Mesenchymal stem cell (in vitro differentiated cells and primary cell): ENCODE data around the gene NUP214.

Experiments used
- DNase-seq: peaks from one replicate; pipeline ENCODE4 v3.0.0-alpha.2; 2013
- H2AFZ ChIP-seq: one replicate; pipeline ENCODE4 v1.6.1; 2013; ENCODE audit warnings: low read depth, mild to moderate bottlenecking, control low read depth, inconsistent platforms, low read length, moderate library complexity
- H2AK5ac ChIP-seq: 2 replicates; pipeline ENCODE4 v1.6.1; 2013; ENCODE audit warnings: low read length, moderate library complexity, mild to moderate bottlenecking, inconsistent platforms; ENCODE audit not compliant: severe bottlenecking
- H2BK120ac ChIP-seq: one replicate; pipeline ENCODE4 v1.6.1; 2013; ENCODE audit warnings: low read depth, mild to moderate bottlenecking, inconsistent platforms, low read length, moderate library complexity
- H2BK12ac ChIP-seq, 2 experiments: one replicate each; pipeline ENCODE4 v1.6.1; 2013; ENCODE audit warnings: inconsistent platforms in 2 of 2, low read length in 2 of 2, mild to moderate bottlenecking in 2 of 2, moderate library complexity in 2 of 2, control low read depth in 1 of 2
- H2BK15ac ChIP-seq: one replicate; pipeline ENCODE4 v1.6.1; 2013; ENCODE audit warnings: mild to moderate bottlenecking, low read depth, inconsistent platforms; ENCODE audit not compliant: poor library complexity, severe bottlenecking
- H2BK5ac ChIP-seq: 2 replicates; pipeline ENCODE4 v1.6.1; 2013; ENCODE audit warnings: low read depth, mild to moderate bottlenecking, low read length, control low read depth, inconsistent platforms; ENCODE audit not compliant: poor library complexity, severe bottlenecking
- H3K14ac ChIP-seq, 2 experiments: one replicate each; pipeline ENCODE4 v1.6.1; 2013; ENCODE audit warnings: inconsistent platforms in 2 of 2, low read length in 2 of 2, control low read depth in 1 of 2, mild to moderate bottlenecking in 1 of 2, moderate library complexity in 1 of 2
- H3K18ac ChIP-seq, 2 experiments: one replicate each; pipeline ENCODE4 v1.6.1; 2013; ENCODE audit warnings: inconsistent platforms in 2 of 2, low read length in 2 of 2, control low read depth in 1 of 2, low read depth in 1 of 2, mild to moderate bottlenecking in 1 of 2
- H3K23ac ChIP-seq, 2 experiments: one replicate each; pipeline ENCODE4 v1.6.1; 2013; ENCODE audit warnings: inconsistent platforms in 2 of 2, low read length in 2 of 2, mild to moderate bottlenecking in 2 of 2, moderate library complexity in 2 of 2, control low read depth in 1 of 2
- H3K27ac ChIP-seq: 2 replicates; pipeline ENCODE4 v1.5.1; 2013; ENCODE audit warnings: mild to moderate bottlenecking, moderate library complexity, low read length, control low read depth, inconsistent platforms; ENCODE audit not compliant: poor library complexity, severe bottlenecking
- H3K27me3 ChIP-seq, 2 experiments: 2 replicates each; pipeline versions ENCODE4 v1.6.1 to v1.7.0; 2013; ENCODE audit warnings: low read length in 2 of 2, mild to moderate bottlenecking in 2 of 2, moderate library complexity in 2 of 2, control low read depth in 1 of 2, inconsistent platforms in 1 of 2; ENCODE audit not compliant: control insufficient read depth in 1 of 2, insufficient read depth in 1 of 2
- H3K36me3 ChIP-seq, 2 experiments: 2 replicates each; pipeline versions ENCODE4 v1.6.1 to v1.7.0; 2013; ENCODE audit warnings: low read length in 2 of 2, control low read depth in 1 of 2, inconsistent platforms in 1 of 2, low read depth in 1 of 2, mild to moderate bottlenecking in 1 of 2; ENCODE audit not compliant: insufficient read depth in 2 of 2, control insufficient read depth in 1 of 2
- H3K4ac ChIP-seq, 2 experiments: one replicate each; pipeline ENCODE4 v1.6.1; 2013; ENCODE audit warnings: inconsistent platforms in 2 of 2, low read length in 2 of 2, mild to moderate bottlenecking in 2 of 2, moderate library complexity in 2 of 2, control low read depth in 1 of 2, low read depth in 1 of 2
- H3K4me1 ChIP-seq: 2 replicates; pipeline ENCODE4 v1.6.1; 2013; ENCODE audit warnings: low read depth, low read length, control low read depth; ENCODE audit not compliant: control insufficient read depth, insufficient read depth
- H3K4me2 ChIP-seq: 2 replicates; pipeline ENCODE4 v1.6.1; 2013; ENCODE audit warnings: low read length, mild to moderate bottlenecking, inconsistent platforms; ENCODE audit not compliant: poor library complexity, severe bottlenecking
- H3K4me3 ChIP-seq, 2 experiments: 2 replicates each; pipeline versions ENCODE4 v1.5.1 to v1.7.0; 2013; ENCODE audit warnings: low read length in 2 of 2, mild to moderate bottlenecking in 2 of 2, control low read depth in 1 of 2, low read depth in 1 of 2; ENCODE audit not compliant: insufficient read depth in 1 of 2
- H3K79me1 ChIP-seq: replicated peaks from 2 replicates; pipeline ENCODE4 v1.6.1; 2013; ENCODE audit warnings: mild to moderate bottlenecking, control low read depth, low read length, inconsistent platforms; ENCODE audit not compliant: poor library complexity, severe bottlenecking
- H3K9ac ChIP-seq: 2 replicates; pipeline ENCODE4 v1.7.0; 2013; ENCODE audit warnings: mild to moderate bottlenecking, low read length, moderate library complexity
- H3K9me3 ChIP-seq: 2 replicates; pipeline ENCODE4 v1.7.0; 2013; ENCODE audit warnings: mild to moderate bottlenecking, low read length; ENCODE audit not compliant: control insufficient read depth
- H4K8ac ChIP-seq: one replicate; pipeline ENCODE4 v1.6.1; 2013; ENCODE audit warnings: inconsistent platforms, mild to moderate bottlenecking, low read length, moderate library complexity
- H4K91ac ChIP-seq: one replicate; pipeline ENCODE4 v1.6.1; 2013; ENCODE audit warnings: mild to moderate bottlenecking, low read length, inconsistent platforms
- WGBS: methylation state at CpG from one replicate; pipeline ENCODE4 v1.1.7; 2013; ENCODE audit warnings: mixed read lengths; 5-methylcytosine and 5-hydroxymethylcytosine counted together

The NUP214 gene

GRCh38 chr9:131277910-131278701 lies 152.7 kb downstream of the NUP214 start:
- no peaks in the 10 kb centered on the region for H3K36me3 ChIP-seq
- H3K4me1 ChIP-seq = peaks cover 21% of the 10 kb centered on the region
- no peak overlapping the region for H3K14ac ChIP-seq
- H3K27ac ChIP-seq = no peak overlapping the region
- H3K18ac ChIP-seq = no peak overlapping the region
- peaks cover 55 to 70% of the 10 kb centered on the region in 2 experiments for H3K27me3 ChIP-seq
- H3K79me1 ChIP-seq = no peaks in the 10 kb centered on the region
- peak overlapping the region; percentile 51 to 65 for H3K4me3 ChIP-seq
- peak overlapping the region; percentile 91 for H3K4me2 ChIP-seq
- no peak overlapping the region for H2AK5ac ChIP-seq
- H3K4ac ChIP-seq = no peak overlapping the region
- H2BK12ac ChIP-seq = peak overlapping the region in 1 of 2 experiments; percentile 80
- no peak overlapping the region for H3K23ac ChIP-seq
- H2BK15ac ChIP-seq = no peak overlapping the region
- H3K9me3 ChIP-seq = no peaks in the 10 kb centered on the region
- H4K8ac ChIP-seq = no peak overlapping the region
- WGBS = 24% methylated on average over 31 of the region's 59 CpGs
- DNase-seq = peak; percentile 83
- H2AFZ ChIP-seq = peak overlapping the region; percentile 30
- peak overlapping the region; percentile 59 for H4K91ac ChIP-seq
- no peak overlapping the region for H2BK120ac ChIP-seq
- no peak overlapping the region for H3K9ac ChIP-seq
- H2BK5ac ChIP-seq = no peak overlapping the region

- Histone ChIP-seq H2BK15ac (no peak overlapping the region), H4K91ac (no peak overlapping the region), H2BK120ac (no peak overlapping the region), H3K79me1 (no peaks in the 10 kb centered on the region), H2BK12ac (no peak overlapping the region), H3K14ac (no peak overlapping the region), H3K36me3 (no peaks in the 10 kb centered on the region), H3K4ac (no peak overlapping the region), H3K18ac (no peak overlapping the region), H3K4me2 (no peak overlapping the region), H3K27me3 (peaks cover 61 to 72% of the 10 kb centered on the region in 2 experiments), H3K9ac (no peak overlapping the region), H3K4me3 (no peak overlapping the region), H2AFZ (no peak overlapping the region), H4K8ac (no peak overlapping the region), H3K4me1 (peaks cover 23% of the 10 kb centered on the region), H3K9me3 (no peaks in the 10 kb centered on the region), H2BK5ac (no peak overlapping the region), H3K23ac (no peak overlapping the region), H3K27ac (no peak overlapping the region), H2AK5ac (no peak overlapping the region)
- no peak for DNase-seq
- WGBS = 58% methylated on average over 9 of the region's 10 CpGs
Observed at GRCh38 chr9:131278702-131279111, 153.3 kb downstream of the NUP214 start.

GRCh38 chr9:131279196-131279862 lies 153.9 kb downstream of the NUP214 start:
- WGBS = 65% methylated on average over 11 of the region's 11 CpGs

GRCh38 chr9:131279863-131280570 lies 154.6 kb downstream of the NUP214 start:
- no peak overlapping the region for H3K23ac ChIP-seq
- DNase-seq = no peak
- H3K14ac ChIP-seq = no peak overlapping the region
- H3K4me3 ChIP-seq = no peak overlapping the region
- no peak overlapping the region for H3K27ac ChIP-seq
- H3K18ac ChIP-seq = no peak overlapping the region
- peaks cover 23% of the 10 kb centered on the region for H3K4me1 ChIP-seq
- H4K91ac ChIP-seq = no peak overlapping the region
- no peak overlapping the region for H2BK12ac ChIP-seq
- H2AK5ac ChIP-seq = no peak overlapping the region
- no peak overlapping the region for H3K4ac ChIP-seq
- H2BK120ac ChIP-seq = no peak overlapping the region
- no peak overlapping the region for H2AFZ ChIP-seq
- H3K36me3 ChIP-seq = no peaks in the 10 kb centered on the region
- WGBS = 76% methylated on average over 19 of the region's 19 CpGs
- H2BK5ac ChIP-seq = no peak overlapping the region
- no peak overlapping the region for H3K9ac ChIP-seq
- peaks cover 60 to 69% of the 10 kb centered on the region in 2 experiments for H3K27me3 ChIP-seq
- H4K8ac ChIP-seq = no peak overlapping the region
- H3K9me3 ChIP-seq = no peaks in the 10 kb centered on the region
- no peak overlapping the region for H2BK15ac ChIP-seq
- H3K79me1 ChIP-seq = no peaks in the 10 kb centered on the region
- H3K4me2 ChIP-seq = no peak overlapping the region

More at GRCh38 chr9:131279196-131279862, 153.9 kb downstream of the NUP214 start:
- Histone ChIP-seq H3K4ac (no peak overlapping the region), H2BK5ac (no peak overlapping the region), H3K18ac (no peak overlapping the region), H3K9me3 (no peaks in the 10 kb centered on the region), H3K36me3 (no peaks in the 10 kb centered on the region), H2BK12ac (no peak overlapping the region), H3K4me2 (no peak overlapping the region), H2AK5ac (no peak overlapping the region), H3K23ac (no peak overlapping the region), H3K14ac (no peak overlapping the region), H3K27ac (no peak overlapping the region), H2AFZ (no peak overlapping the region), H2BK15ac (no peak overlapping the region), H3K9ac (no peak overlapping the region), H3K4me3 (no peak overlapping the region), H4K8ac (no peak overlapping the region), H2BK120ac (no peak overlapping the region), H3K4me1 (peaks cover 23% of the 10 kb centered on the region), H3K27me3 (peaks cover 67% of the 10 kb centered on the region in 2 experiments), H3K79me1 (no peaks in the 10 kb centered on the region), H4K91ac (no peak overlapping the region)
- DNase-seq = no peak
